WTC11 (cell line): Measurements from ENCODE around the gene PCIF1. TPM values are rescaled to one million over a fixed set of nuclear protein-coding genes. Genes with fewer than 3 reads are reported as not detected.

Experiments
- ATAC-seq: fragments of 200-7000 bp; cut with Tn5 transposase; 2 replicates; pipeline ENCODE4 v1.10.0; 2021; ENCODE audit warnings: mild to moderate bottlenecking, moderate library complexity
- CTCF ChIA-PET: fragments of 300-600 bp; sonication (Branson Sonifier 250); formaldehyde crosslinking; loops from one replicate; lab custom pipeline; 2021; ENCODE audit warnings: antibody characterized with exemption; lab: Charles Lee
- POLR2A ChIA-PET: fragments of 350-600 bp; sonication (Branson Sonifier 250); formaldehyde crosslinking; loops from one replicate; lab custom pipeline; 2021; ENCODE audit warnings: antibody characterized with exemption; lab: Charles Lee
- DNase-seq: peaks from one replicate; pipeline ENCODE4 v3.0.0; 2021; ENCODE audit warnings: low spot score
- H3K27ac Mint-ChIP-seq: 2 replicates; pipeline ENCODE4 v1.8.0; 2021; ENCODE audit warnings: mixed read lengths
- H3K27me3 Mint-ChIP-seq: 2 replicates; pipeline ENCODE4 v1.8.0; 2021; ENCODE audit warnings: low read depth, mild to moderate bottlenecking, moderate library complexity, mixed read lengths
- H3K36me3 Mint-ChIP-seq: 2 replicates; pipeline ENCODE4 v1.8.0; 2021; ENCODE audit warnings: mixed read lengths
- H3K4me1 Mint-ChIP-seq: 2 replicates; pipeline ENCODE4 v1.8.0; 2022; ENCODE audit warnings: mixed read lengths
- H3K4me3 Mint-ChIP-seq: 2 replicates; pipeline ENCODE4 v1.8.0; 2021; ENCODE audit warnings: mild to moderate bottlenecking, moderate library complexity, mixed read lengths
- H3K9me3 Mint-ChIP-seq: 2 replicates; pipeline ENCODE4 v1.8.0; 2021; ENCODE audit warnings: mixed read lengths
- ATF3 ChIP-seq: sonication (generic); formaldehyde crosslinking; conservative IDR thresholded peaks from 2 replicates; pipeline ENCODE4 v1.8.1; 2022; ENCODE audit warnings: mild to moderate bottlenecking, missing genetic modification reagents
- ATF6 ChIP-seq: sonication (generic); formaldehyde crosslinking; IDR thresholded peaks from 2 replicates; pipeline ENCODE4 v1.8.1; 2023; ENCODE audit warnings: mild to moderate bottlenecking, missing genetic modification reagents
- EMX1 ChIP-seq: fragments of 250-450 bp; sonication (Bioruptor Pico); IDR thresholded peaks from 2 replicates; pipeline ENCODE4 v1.8.0; 2021; ENCODE audit warnings: mild to moderate bottlenecking
- FOXK1 ChIP-seq: sonication (generic); formaldehyde crosslinking; IDR thresholded peaks from 2 replicates; pipeline ENCODE4 v1.8.0; 2022; ENCODE audit warnings: mild to moderate bottlenecking, moderate library complexity, missing genetic modification reagents
- GABPB1 ChIP-seq: sonication (generic); formaldehyde crosslinking; IDR thresholded peaks from 2 replicates; pipeline ENCODE4 v1.8.1; 2023; ENCODE audit warnings: mild to moderate bottlenecking, missing genetic modification reagents
- GTF2I ChIP-seq: fragments of 250-450 bp; sonication (Bioruptor Pico); conservative IDR thresholded peaks from 2 replicates; pipeline ENCODE4 v1.4.0; 2021; ENCODE audit warnings: mild to moderate bottlenecking
- KAT7 ChIP-seq: sonication (generic); formaldehyde crosslinking; IDR thresholded peaks from 2 replicates; pipeline ENCODE4 v1.8.1; 2023; ENCODE audit warnings: missing genetic modification reagents, mild to moderate bottlenecking, borderline replicate concordance
- NR2C2 ChIP-seq: sonication (generic); formaldehyde crosslinking; IDR thresholded peaks from 2 replicates; pipeline ENCODE4 v1.8.0; 2022; ENCODE audit warnings: mild to moderate bottlenecking, missing genetic modification reagents
- PRRX2 ChIP-seq: fragments of 250-450 bp; sonication (Bioruptor Pico); IDR thresholded peaks from 2 replicates; pipeline ENCODE4 v1.8.0; 2021; ENCODE audit warnings: mild to moderate bottlenecking
- SMAD3 ChIP-seq: sonication (generic); formaldehyde crosslinking; IDR thresholded peaks from 2 replicates; pipeline ENCODE4 v1.8.0; 2022; ENCODE audit warnings: missing genetic modification reagents, mild to moderate bottlenecking, borderline replicate concordance
- TCF7 ChIP-seq: sonication (generic); formaldehyde crosslinking; IDR thresholded peaks from 2 replicates; pipeline ENCODE4 v1.8.0; 2022; ENCODE audit warnings: mild to moderate bottlenecking, low read depth, missing genetic modification reagents, moderate library complexity
- TEAD1 ChIP-seq: sonication (generic); formaldehyde crosslinking; IDR thresholded peaks from 2 replicates; pipeline ENCODE4 v1.8.0; 2022; ENCODE audit warnings: mild to moderate bottlenecking, missing genetic modification reagents
- ZNF121 ChIP-seq: sonication (generic); formaldehyde crosslinking; IDR thresholded peaks from 2 replicates; pipeline ENCODE4 v1.8.0; 2023; ENCODE audit warnings: missing genetic modification reagents
- total RNA-seq: library from RNA; stranded (reverse); gene quantifications from 3 replicates; pipeline ENCODE4 v1.2.3, GENCODE V29; 2021
- TF ChIP-seq, protein P1 (sequence below): fragments of 250-450 bp; sonication (Bioruptor Pico); IDR thresholded peaks from 2 replicates; pipeline ENCODE4 v1.8.0; 2021; ENCODE audit warnings: mild to moderate bottlenecking
- TF ChIP-seq, protein P2 (sequence below): fragments of 200-600 bp; IDR thresholded peaks from 2 replicates; pipeline ENCODE4 v1.8.0; 2022; ENCODE audit warnings: antibody characterized with exemption
- TF ChIP-seq, protein P3 (sequence below): sonication (generic); formaldehyde crosslinking; IDR thresholded peaks from 2 replicates; pipeline ENCODE4 v1.8.1; 2023; ENCODE audit warnings: mild to moderate bottlenecking, moderate library complexity, missing genetic modification reagents

Gene PCIF1
- total RNA-seq, 1 experiment from 2014 or later = 42.2 TPM

DNA sequence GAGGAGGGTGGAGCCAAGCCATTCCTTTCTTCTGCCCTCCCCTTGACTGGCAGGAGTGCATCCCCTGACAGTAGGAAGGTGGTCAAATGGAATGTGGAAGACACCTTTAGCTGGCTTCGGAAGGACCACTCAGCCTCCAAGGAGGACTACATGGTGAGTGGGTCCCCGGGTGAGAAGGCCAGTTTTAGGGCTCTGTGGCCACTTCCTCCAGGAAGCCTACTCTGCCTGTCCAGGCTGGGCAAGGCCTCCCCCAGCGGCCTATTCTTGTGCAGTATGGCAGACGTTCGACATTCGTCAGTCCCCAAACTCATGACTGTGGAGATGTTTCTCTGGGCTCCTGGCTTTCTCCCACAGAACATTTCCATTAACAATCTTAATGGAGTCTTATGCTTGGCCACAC, 9.1 kb downstream of the PCIF1 start:
- POLR2A ChIA-PET = no interaction called here
- ATAC-seq = no peak
- H3K27ac Mint-ChIP-seq = no peak overlapping the region
- CTCF ChIA-PET = no interaction called here
- DNase-seq = no peak
- H3K36me3 Mint-ChIP-seq = peaks cover 56% of the 10 kb centered on the region
- no peaks in the 10 kb centered on the region for H3K9me3 Mint-ChIP-seq
- peaks cover 2% of the 10 kb centered on the region for H3K4me1 Mint-ChIP-seq
- TF ChIP-seq ATF3 (CRISPR knock-in tag) (no peak), PRRX2 (CRISPR knock-in tag) (no peak), GTF2I (CRISPR knock-in tag) (no peak), SMAD3 (no peak)
- TF ChIP-seq, protein P1, sequence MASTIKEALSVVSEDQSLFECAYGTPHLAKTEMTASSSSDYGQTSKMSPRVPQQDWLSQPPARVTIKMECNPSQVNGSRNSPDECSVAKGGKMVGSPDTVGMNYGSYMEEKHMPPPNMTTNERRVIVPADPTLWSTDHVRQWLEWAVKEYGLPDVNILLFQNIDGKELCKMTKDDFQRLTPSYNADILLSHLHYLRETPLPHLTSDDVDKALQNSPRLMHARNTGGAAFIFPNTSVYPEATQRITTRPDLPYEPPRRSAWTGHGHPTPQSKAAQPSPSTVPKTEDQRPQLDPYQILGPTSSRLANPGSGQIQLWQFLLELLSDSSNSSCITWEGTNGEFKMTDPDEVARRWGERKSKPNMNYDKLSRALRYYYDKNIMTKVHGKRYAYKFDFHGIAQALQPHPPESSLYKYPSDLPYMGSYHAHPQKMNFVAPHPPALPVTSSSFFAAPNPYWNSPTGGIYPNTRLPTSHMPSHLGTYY = no peak
- no peaks in the 10 kb centered on the region for H3K27me3 Mint-ChIP-seq
- no peak overlapping the region for H3K4me3 Mint-ChIP-seq

- ATAC-seq (no peak), DNase-seq (no peak)
- CTCF ChIA-PET = interaction anchor here (0.9 to 1.6 kb wide), 3 partner anchors 11 to 145 kb away, joined by 3 to 5 read pairs (median 4); no protein-coding TSS in a partner anchor
- TF ChIP-seq NR2C2 (CRISPR knock-in tag) (no peak), GABPB1 (CRISPR knock-in tag) (no peak), EMX1 (CRISPR knock-in tag) (no peak), FOXK1 (CRISPR knock-in tag) (no peak), TEAD1 (CRISPR knock-in tag) (no peak), TCF7 (CRISPR knock-in tag) (no peak), ATF6 (CRISPR knock-in tag) (no peak), KAT7 (CRISPR knock-in tag) (no peak), ZNF121 (CRISPR knock-in tag) (no peak)
- TF ChIP-seq, protein P2, sequence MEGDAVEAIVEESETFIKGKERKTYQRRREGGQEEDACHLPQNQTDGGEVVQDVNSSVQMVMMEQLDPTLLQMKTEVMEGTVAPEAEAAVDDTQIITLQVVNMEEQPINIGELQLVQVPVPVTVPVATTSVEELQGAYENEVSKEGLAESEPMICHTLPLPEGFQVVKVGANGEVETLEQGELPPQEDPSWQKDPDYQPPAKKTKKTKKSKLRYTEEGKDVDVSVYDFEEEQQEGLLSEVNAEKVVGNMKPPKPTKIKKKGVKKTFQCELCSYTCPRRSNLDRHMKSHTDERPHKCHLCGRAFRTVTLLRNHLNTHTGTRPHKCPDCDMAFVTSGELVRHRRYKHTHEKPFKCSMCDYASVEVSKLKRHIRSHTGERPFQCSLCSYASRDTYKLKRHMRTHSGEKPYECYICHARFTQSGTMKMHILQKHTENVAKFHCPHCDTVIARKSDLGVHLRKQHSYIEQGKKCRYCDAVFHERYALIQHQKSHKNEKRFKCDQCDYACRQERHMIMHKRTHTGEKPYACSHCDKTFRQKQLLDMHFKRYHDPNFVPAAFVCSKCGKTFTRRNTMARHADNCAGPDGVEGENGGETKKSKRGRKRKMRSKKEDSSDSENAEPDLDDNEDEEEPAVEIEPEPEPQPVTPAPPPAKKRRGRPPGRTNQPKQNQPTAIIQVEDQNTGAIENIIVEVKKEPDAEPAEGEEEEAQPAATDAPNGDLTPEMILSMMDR = no peak
- TF ChIP-seq, protein P3, sequence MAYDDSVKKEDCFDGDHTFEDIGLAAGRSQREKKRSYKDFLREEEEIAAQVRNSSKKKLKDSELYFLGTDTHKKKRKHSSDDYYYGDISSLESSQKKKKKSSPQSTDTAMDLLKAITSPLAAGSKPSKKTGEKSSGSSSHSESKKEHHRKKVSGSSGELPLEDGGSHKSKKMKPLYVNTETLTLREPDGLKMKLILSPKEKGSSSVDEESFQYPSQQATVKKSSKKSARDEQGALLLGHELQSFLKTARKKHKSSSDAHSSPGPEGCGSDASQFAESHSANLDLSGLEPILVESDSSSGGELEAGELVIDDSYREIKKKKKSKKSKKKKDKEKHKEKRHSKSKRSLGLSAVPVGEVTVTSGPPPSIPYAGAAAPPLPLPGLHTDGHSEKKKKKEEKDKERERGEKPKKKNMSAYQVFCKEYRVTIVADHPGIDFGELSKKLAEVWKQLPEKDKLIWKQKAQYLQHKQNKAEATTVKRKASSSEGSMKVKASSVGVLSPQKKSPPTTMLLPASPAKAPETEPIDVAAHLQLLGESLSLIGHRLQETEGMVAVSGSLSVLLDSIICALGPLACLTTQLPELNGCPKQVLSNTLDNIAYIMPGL = no peak
- H3K4me1 Mint-ChIP-seq = no peaks in the 10 kb centered on the region
- no peaks in the 10 kb centered on the region for H3K27me3 Mint-ChIP-seq
- peaks cover 57% of the 10 kb centered on the region for H3K36me3 Mint-ChIP-seq
- no peak overlapping the region for H3K4me3 Mint-ChIP-seq
- POLR2A ChIA-PET = no interaction called here
- H3K27ac Mint-ChIP-seq = no peak overlapping the region
- no peaks in the 10 kb centered on the region for H3K9me3 Mint-ChIP-seq
Observed at GRCh38 chr20:45944151-45944964, 9.9 kb downstream of the PCIF1 start.
